GM12891 (cell line): ENCODE measurements around the gene RAD9A.

ENCODE experiments used
- DNase-seq: peaks from one replicate; pipeline ENCODE4 v3.0.0; 2011; ENCODE audit warnings: low spot score; ENCODE audit not compliant: insufficient read length
- FAIRE-seq: peaks from 2 replicates; lab custom pipeline; 2011; peaks lifted over from hg19 to GRCh38; lab: Jason Lieb, UNC
- PAX5 ChIP-seq: IDR thresholded peaks from 2 replicates; pipeline ENCODE4 v1.6.1; 2011; ENCODE audit warnings: low read length, moderate library complexity, mild to moderate bottlenecking; ENCODE audit not compliant: insufficient read depth, severe bottlenecking
- POLR2A ChIP-seq: IDR thresholded peaks from 2 replicates; pipeline ENCODE4 v1.6.1; 2011; ENCODE audit warnings: low read depth, low read length, control low read depth
- POLR2AphosphoS5 ChIP-seq: IDR thresholded peaks from 2 replicates; pipeline ENCODE4 v1.6.1; 2011; ENCODE audit warnings: low read depth, low read length, control low read depth
- POU2F2 ChIP-seq: IDR thresholded peaks from 2 replicates; pipeline ENCODE4 v1.6.1; 2011; ENCODE audit warnings: low read depth, mild to moderate bottlenecking, control low read depth, low read length, moderate library complexity
- SPI1 ChIP-seq: IDR thresholded peaks from 2 replicates; pipeline ENCODE4 v1.6.1; 2011; ENCODE audit warnings: low read depth, low read length, control low read depth
- TAF1 ChIP-seq: IDR thresholded peaks from 2 replicates; pipeline ENCODE4 v1.6.1; 2011; ENCODE audit warnings: low read depth, low read length, control low read depth

The RAD9A gene

DNA sequence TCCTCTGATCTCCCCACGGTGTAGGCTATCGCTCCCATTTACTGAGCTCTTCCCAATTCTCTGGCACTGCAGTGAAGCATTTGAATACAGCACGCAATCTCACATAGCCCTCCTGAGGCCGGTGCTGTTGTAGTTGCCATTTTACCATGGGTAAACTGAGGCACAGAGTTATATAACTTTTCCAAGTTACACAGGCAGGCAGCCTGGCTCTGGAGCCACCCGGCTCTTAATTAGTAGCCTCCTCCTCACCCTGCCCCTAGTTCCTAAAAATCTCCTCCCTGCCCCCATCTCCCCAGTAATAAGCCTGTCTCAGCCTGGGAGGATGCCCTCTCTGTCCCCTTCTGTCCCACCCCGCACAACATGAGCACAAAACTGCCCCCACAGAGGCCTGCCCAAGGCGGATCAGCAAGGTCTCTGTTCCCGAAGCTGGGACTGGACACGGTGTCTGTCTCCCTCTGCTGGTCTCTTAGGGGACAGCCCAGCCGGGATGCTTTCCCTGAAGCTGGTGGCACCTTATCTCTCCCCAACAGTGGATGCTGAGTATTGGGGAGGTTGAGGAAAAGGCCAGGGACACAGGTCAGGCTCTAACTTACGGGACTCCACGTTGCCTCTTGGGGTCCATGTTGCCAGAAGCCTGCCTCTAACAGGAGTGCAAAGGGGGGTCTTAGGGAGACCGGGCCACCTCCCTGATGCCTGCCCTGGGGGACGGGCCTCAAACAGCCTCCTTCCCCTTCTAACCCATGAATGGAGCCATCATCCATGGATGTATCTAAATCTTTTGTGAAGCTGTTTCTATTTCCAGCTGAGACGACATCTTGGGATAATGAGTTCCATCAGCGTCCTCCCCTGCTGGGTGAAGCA, 9.3 kb upstream of the RAD9A start:
- FAIRE-seq, result peak; percentile 75
- DNase-seq, result no peak
- TF ChIP-seq POLR2A, result no peak

DNA sequence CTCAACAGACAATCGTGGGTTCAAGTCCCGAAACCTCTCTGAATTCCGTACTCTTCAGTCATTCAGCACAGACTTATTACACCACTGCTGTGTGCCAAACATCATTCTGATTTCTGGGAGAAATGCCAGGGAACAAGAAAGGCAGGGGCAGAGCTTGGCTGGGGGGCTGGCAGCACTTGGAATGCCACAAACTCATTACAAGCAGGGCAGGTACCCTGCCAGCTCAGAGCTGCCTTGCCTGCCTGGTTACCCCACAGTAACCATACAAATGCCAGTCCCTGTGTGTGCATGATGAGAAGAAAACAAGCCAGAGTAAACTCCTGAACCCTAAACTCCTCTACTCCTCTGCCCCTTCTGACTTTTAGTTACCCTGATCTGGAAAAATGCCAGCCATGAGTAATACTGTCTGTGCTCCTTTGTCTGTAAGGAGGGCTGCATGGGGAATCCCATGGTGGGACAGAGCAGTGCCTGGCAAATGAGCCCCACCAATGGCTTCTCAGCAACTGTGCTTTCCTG, 6.9 kb upstream of the RAD9A start:
- no peak for FAIRE-seq
- no peak for DNase-seq
- TF ChIP-seq POLR2AphosphoS5, result no peak
- no peak for TF ChIP-seq POLR2A
- TF ChIP-seq POU2F2, result no peak
- no peak for TF ChIP-seq TAF1
- no peak for TF ChIP-seq PAX5
- no peak for TF ChIP-seq SPI1

DNA sequence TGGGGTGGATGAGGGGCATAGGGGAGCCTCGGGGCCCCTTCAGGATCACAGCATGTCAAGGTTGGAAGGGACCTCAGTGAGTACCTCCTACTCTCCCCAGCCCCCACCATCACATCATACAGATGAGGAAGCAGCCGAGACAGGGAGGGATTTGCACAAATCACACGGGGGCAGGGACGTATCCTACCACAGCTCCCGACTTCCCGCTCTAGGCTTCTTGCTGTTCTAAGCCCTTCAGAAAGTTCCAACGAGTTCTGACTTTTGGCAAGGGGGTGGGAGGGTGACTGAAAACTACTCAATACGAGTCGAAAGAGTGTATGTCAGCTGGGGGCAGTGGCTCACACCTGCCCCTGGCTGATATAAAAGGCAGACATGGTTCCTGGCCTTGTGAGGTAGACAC, 4.7 kb upstream of the RAD9A start:
- DNase-seq, result no peak
- FAIRE-seq, result no peak
- no peak for TF ChIP-seq PAX5
- TF ChIP-seq POLR2AphosphoS5, result no peak
- TF ChIP-seq SPI1, result no peak
- TF ChIP-seq TAF1, result no peak
- no peak for TF ChIP-seq POU2F2
- TF ChIP-seq POLR2A, result no peak

DNA sequence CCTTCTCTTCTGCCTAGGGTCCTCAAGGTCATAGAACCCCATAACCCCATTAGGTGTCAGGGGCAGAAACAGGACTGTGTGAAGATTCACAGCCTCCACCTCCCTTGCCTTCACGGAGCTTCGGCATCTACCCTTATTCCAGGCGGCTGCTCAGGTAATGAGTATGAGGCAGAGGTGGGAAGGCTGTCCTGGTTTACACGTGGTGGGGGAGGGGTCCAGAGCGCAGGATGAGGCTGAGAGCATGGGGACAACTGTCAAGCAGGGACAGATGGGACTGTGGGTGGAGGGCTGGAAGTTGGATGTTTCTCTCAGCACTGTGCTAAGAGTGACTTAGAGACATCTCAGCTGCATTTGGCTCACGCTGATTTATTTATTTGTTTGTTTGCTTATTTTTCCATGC, 4.3 kb upstream of the RAD9A start:
- no peak for FAIRE-seq
- DNase-seq, result no peak
- TF ChIP-seq POLR2AphosphoS5, result no peak
- no peak for TF ChIP-seq POLR2A
- TF ChIP-seq PAX5, result no peak
- TF ChIP-seq SPI1, result no peak
- TF ChIP-seq TAF1, result no peak
- TF ChIP-seq POU2F2, result no peak

DNA sequence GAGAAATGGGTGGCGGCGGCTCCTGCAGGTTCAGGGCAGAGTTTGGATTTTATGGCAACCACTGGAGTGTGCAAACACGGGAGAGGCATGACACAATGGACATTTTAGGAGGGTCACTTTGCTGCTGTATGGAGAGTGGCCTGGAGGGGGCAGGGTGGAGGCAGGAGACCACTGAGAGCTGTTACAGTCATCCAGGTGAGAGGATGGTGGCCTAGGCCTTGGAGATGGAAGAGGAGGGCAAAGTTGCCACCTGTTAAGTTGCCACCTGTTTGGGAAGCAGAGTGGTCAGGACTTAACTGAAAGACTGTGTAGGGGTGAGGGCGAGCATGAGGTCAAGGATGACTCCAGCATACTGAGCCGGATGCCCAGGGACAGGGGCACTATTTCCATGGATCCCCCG, 2.3 kb upstream of the RAD9A start:
- peak; percentile 13 for FAIRE-seq
- no peak for DNase-seq
- TF ChIP-seq PAX5, result no peak
- no peak for TF ChIP-seq TAF1
- no peak for TF ChIP-seq POLR2AphosphoS5
- TF ChIP-seq SPI1, result no peak
- no peak for TF ChIP-seq POLR2A
- TF ChIP-seq POU2F2, result no peak

DNA sequence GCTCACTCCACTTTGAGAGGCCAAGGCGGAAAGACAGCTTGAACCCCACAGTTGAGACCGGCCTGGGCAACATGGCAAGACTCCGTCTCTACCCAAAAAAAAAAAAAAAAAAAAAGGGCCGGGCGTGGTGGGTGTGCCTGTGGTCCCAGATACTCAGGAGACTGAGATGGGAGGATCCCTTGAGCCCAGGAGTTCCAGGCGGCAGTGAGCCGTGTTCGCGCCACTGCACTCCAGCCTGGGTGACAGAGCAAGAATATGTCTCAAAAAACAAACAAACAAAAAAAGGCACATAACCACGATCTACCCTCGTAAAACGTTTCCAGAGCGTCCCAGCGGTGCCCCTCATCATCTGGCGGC, 861 bp upstream of the RAD9A start:
- DNase-seq, result no peak

DNA sequence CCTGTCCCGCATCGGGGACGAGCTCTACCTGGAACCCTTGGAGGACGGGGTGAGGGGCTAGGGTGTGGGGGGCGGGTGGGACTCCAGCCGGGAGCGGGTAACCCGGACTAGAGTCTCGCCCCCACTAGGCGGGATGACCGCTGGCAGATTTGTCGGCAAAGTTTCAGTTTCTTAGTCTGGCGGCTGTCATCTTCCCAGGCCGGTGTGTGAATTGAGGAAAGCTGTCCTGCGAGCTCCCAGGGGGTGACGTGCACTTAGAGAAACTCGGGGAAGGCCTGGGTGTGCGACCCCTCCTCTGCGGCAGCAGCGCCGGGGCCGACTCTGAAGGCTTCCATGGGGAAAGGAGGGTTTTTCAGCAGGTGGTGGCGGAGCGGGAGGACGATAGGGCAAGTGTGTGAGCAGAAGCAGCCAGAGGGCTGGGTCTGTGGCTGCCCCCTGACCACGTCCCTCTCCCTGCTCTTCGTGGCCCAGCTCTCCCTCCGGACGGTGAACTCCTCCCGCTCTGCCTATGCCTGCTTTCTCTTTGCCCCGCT, 463 bp downstream of the RAD9A start:
- DNase-seq (no peak), FAIRE-seq (no peak)
- TF ChIP-seq POLR2A (no peak), POU2F2 (no peak), PAX5 (no peak), POLR2AphosphoS5 (no peak), SPI1 (no peak), TAF1 (no peak)

More for the DNA sequence above, 861 bp upstream of the RAD9A start:
- FAIRE-seq, result no peak
- TF ChIP-seq SPI1 (no peak), POU2F2 (no peak), TAF1 (no peak), POLR2A (no peak), PAX5 (no peak), POLR2AphosphoS5 (no peak)

DNA sequence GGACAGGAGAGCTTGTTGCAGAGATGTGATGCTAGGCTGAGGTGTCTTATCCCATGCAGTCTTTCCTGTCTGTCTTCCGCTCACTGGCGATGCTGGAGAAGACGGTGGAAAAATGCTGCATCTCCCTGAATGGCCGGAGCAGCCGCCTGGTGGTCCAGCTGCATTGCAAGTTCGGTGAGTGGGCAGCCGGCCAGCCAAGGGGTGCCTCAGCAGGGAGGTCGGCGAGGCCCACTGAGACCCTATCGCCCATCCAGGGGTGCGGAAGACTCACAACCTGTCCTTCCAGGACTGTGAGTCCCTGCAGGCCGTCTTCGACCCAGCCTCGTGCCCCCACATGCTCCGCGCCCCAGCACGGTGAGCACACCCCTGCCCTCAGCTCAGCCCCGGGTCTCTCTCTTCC, 1.7 kb downstream of the RAD9A start:
- TF ChIP-seq SPI1 (no peak), TAF1 (no peak), POLR2A (no peak), POU2F2 (no peak), PAX5 (no peak), POLR2AphosphoS5 (no peak)
- DNase-seq (no peak), FAIRE-seq (no peak)

DNA sequence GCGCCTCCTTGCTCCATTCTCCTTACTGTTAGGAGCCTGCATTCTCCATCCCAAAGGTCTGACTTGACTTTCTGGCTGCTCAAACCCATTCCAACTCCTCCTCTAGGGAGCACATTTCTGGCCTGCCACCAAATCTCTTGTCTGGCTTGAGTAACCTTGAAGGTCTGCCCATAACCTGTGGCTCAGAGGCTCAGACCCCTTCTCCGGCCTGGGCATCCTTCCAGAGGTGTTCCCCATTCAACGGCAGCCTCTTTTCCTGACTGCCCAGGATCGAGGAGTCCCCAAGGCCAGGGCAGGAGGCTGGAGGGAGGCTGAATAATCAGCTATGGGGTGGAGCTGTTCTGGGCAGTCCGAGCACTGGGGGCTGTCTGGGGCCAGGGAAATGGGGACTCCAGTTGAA, 2.2 kb downstream of the RAD9A start:
- DNase-seq (no peak), FAIRE-seq (no peak)
- TF ChIP-seq POLR2A, result no peak
- no peak for TF ChIP-seq POLR2AphosphoS5
- TF ChIP-seq POU2F2, result no peak
- TF ChIP-seq TAF1, result no peak
- no peak for TF ChIP-seq PAX5
- no peak for TF ChIP-seq SPI1
